NCI-H2081 (cell line): ENCODE results near the gene TIMM44.
A peak's percentile ranks its signal among the peaks of the same experiment; 100 is the strongest.
"Not testable (repeated sequence)": the region's sequence is repeated elsewhere in the genome, so short reads cannot be mapped to it uniquely, and the experiment has no call there.

Source experiments
- DNase-seq, 2 experiments: peaks; one replicate each; lab custom pipeline; 2025; lab: John Stamatoyannopoulos, UW

The TIMM44 gene

GRCh38 chr19:7944177-7944761, 803 bp upstream of the TIMM44 start:
- peak; percentile 75 to 81 for DNase-seq

- DNase-seq: no peak
Measured at GRCh38 chr19:7942981-7943443, 454 bp downstream of the TIMM44 start.

DNA sequence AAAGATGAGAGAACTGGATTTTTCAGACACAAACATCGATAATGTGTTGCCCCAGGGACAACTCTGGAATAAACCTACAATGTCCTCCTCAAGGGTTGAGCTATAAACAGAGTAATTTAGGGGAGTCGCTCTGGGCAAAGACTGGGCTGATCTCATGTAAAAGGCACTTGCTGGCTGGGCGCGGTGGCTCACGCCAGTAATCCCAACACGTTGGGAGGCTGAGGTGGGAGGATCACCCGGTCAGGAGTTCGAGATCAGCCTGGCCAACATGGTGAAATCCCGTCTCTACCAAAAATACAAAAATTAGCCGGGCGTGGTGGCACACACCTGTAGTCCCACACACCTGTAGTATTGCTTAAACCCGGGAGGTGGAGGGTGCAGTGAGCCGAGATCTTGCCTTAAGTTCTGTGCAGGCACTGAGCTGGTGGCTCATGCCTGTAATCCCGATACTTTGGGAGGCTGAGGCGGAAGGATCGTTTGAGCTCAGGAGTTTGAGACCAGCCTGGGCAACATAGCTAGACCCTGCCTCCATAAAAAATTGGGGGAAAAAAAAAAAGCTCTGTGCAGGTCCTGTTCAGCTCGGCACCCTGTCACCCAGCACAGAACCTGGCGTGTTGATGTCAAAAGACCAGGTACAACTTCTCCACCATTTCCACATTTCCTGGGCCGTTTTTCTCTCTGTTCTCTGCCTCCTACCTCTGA, 1.4 kb downstream of the TIMM44 start:
- no peak for DNase-seq

DNA sequence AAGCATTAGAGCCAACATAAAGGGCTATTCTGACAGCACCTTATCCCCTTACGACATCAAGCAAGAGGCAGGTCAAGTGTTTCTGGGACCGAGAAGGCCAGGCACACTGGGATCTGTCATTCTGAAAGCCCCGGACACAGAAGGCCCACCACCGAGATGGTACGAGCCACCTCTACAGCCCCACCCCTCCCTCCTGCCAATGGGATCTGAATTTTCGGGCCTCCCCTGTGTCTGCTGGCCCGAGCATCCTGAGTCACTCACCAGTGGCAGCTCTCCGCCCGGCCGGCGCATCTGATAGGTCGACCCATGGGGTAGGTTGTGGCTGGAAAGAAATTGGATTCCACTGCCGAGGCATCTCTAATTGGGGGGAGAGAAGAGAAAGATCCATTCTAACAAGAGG, 2.6 kb downstream of the TIMM44 start:
- no peak for DNase-seq

DNA sequence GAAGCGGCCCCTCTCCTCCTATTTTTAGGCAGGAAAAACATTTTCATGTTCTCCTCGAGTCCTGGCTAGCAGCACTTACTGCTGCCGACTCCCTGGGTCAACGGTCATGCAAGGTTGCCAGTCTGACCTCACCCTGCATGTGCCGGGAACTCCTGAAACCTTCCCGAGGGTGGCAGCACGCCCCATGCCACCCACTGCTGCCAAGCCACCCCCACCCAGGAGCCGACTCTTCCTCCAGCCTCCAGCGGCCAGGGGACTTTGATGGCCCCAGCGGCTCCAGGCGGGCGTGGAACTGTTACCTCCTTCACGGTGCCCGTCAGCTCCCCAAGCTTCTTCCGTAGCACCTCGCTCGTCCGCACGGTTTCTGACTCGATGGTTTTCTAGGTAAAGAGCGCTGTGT, 8.7 kb downstream of the TIMM44 start:
- DNase-seq: no peak

DNA sequence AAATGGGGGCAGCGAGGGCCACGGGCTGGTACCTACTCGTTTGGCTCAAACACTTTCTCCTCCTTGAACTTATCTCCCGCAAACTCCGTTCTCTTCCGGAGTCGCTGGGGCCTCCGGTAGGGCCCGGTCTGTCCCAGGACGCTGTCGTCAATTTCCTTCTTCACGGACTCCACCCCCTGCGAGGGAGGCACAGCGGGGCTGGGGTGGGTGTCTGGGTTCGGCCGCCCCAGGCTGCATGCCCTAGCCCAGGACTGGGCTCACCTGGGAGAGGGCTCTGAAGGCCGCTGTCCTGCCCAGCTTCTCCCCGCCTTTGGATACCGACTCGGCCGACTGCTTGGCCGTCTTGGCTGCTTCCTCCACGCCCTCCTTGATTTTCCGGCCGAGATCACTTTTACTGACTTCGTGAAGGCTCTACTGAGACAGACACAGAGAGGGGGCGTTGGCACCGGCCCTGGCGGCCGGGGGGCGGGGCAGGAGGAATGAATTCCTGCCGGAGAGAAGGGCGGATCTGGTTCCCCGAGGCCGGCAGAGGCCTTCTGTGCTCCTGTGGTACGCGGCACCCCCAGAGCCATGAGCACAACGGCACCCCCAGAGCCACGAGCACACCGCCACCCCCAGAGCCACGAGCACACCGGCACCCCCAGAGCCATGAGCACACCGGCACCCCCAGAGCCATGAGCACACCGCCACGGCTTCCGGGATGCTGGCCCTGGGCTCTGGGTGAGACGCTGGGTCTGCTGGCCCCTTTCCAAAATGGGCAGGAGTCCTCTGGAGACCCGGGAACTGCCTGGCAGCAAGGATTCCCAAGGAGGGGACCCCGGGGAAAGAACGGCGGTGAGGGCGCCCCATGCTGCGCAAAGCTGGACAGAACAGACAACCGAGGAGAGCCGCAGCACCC, 9.4 kb downstream of the TIMM44 start:
- no peak for DNase-seq

DNA sequence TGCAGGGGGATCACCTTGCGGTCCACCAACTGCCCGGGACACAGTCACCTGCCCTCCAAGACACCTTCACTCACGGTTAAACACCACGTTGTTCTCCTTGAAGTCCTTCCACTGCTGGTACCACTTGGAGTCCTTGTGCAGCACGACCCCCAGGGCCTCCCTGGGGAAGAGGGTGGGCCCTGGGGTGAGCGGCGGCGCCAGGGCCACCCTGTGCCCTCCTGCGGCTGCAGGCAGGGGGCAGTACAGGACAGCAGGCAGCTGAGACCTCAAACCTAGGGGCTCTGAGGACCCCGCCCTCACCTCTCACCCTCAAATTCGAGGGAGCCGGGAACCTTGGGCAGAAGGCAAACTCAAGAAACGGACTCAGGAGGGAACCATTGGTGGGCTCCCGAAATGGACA, 10.1 kb downstream of the TIMM44 start:
- no peak for DNase-seq

DNA sequence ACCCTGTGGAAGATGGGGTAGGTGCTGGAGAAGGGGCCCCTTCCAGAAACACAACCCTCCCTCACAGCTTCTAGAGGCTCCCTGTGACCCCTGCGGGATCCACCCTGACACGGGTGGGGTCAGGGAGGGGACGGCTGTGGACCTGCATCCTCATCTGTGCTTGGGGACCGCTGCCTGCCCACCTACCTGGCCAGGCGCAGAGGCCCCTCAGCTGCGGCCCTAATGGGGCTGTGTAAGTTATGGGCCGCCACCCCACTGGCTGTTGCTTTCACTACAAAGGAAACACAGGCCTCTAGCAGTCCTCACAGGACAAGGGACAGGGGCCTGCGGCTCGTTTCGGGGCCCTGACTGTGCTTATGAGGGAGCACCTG, 10.6 kb downstream of the TIMM44 start:
- no peak for DNase-seq

DNA sequence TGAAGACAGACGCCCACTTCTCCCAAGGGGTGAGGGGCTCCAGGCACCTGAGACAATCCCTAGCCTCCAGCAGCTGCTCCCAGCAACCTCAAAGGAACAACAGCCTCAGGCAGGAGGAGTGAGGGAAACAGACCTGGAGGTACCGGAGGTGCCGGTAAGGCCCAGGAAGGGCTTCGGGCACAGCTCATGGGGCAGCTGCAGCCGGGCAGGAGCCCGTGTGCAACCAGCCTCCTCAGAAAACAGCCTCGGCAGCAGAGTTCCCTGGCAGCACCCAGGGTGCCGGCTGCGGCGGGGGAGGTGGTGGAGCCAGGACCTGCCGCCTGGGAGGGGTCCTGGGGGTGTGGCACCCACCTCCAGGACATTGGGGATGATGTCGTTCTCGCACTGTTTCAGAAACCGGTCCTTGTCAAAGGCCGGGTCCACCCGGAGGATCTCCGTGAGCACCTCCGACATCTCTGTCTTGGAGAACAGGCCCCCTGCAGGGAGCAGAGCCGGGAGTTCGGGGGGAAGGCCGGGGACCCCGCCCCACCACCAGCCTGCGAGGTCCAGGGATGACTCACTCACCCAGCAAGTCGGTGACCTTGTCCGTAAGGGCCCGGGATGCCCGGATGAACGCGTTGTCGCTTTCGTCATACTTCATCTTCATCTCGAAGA, 11.1 kb downstream of the TIMM44 start:
- no peak for DNase-seq

DNA sequence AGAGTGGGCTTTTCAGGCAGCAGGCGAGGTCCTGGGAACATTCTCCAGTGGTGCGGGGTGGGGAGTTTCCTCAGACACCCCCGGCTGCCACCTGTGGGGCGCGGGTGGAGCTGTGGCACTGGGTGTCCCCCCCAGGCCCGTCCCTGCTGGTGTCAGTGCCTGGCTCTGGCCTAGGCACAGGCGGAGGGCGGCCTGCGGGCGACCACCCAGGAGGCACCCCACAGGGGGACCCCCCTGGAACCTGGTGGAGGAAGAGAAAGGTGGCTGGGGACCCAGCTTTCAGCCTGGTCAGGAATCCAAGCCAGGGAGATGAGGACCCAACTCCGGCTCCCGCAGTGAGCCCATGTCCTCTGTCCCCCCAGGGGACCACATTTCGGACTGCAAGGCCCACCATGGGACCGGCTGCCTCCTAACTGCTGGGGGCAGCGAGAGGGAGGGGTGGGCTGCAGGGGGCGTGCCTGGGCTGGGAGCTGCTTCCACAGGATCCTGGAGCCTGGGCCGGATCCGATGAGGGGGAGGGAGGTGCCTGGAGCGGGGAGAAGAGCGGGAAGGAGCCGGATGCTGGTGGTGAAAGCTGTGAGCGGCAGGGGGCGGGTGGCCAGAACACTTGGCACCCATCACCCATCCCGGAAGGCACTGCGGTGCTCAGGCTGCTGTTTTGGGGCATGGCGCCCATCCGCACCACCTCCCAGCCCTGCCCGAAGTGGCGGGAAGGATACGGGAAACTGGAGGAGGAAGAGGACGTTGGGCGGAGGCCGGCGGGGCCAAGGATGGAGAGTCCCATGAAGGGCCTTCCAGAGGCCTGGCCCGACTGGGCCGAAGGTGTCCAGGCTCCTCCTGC, 12.0 kb downstream of the TIMM44 start:
- no peak for DNase-seq

- DNase-seq: no peak
Measured at GRCh38 chr19:7930765-7931164, 12.7 kb downstream of the TIMM44 start.

- not testable (repeated sequence) for DNase-seq
Measured at GRCh38 chr19:7930030-7930429, 13.4 kb downstream of the TIMM44 start.

DNA sequence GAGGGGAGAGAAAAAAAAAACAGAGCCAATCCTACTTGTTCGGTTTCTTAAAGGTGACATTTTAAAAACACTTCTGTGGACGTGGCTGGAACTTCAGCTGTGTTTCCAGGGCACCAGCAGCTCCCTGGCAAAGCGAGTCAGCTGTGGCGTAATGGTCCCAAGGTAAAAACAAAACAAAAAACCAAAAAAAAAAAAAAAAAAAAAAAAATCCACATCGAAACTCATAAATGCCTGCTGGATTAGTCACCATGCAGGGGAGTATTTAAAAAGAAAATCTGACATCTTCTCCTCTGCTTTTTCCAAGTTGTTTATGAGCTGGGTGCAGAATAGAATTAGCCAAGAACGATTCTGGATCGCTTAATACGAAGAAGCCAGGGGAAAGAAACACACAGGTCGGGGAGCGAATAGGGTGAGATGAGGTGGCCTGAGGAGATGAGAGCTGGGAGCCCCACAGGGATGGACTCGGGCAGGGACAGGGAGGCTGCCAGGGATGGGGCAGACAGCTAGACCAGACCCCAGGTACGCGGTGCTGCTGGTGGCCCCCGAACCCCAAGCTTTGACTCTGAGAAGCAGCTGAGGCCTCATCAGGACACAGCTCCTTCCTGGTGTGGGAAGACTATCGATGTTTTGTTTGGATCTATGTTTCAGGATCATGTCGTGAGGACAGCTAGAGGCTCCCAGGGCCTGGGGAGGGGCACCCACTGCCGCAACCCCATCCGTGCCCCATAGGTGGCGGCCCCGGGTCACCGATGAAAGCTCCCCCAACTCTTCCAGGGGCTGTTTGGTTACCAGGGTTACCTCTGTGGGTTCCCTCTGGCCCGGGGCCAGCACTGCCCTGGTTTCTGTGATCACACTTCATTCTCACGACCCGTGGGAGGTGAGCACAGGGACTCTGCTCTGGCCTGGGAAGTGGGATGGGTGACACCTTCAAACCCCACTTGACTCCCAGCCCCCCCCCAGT, 14.4 kb downstream of the TIMM44 start:
- DNase-seq: no peak

DNA sequence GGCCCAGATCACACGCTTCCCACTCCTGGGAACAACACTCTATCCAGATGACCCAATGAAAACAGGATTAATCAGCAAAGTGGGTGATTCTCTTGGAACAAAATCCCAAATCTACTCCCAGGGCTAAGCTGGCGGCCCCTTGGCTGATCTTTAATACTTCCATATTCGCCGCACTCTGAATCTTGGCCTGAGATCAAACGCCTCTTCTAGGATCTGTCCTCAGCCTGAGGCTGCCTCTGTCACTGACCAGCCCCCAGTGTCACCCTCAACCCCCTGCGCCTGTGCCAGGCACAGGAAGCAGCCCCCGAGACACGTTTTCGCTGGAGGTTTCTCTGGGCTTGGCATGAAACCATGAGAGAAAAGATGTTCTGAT, 15.1 kb downstream of the TIMM44 start:
- no peak for DNase-seq

DNA sequence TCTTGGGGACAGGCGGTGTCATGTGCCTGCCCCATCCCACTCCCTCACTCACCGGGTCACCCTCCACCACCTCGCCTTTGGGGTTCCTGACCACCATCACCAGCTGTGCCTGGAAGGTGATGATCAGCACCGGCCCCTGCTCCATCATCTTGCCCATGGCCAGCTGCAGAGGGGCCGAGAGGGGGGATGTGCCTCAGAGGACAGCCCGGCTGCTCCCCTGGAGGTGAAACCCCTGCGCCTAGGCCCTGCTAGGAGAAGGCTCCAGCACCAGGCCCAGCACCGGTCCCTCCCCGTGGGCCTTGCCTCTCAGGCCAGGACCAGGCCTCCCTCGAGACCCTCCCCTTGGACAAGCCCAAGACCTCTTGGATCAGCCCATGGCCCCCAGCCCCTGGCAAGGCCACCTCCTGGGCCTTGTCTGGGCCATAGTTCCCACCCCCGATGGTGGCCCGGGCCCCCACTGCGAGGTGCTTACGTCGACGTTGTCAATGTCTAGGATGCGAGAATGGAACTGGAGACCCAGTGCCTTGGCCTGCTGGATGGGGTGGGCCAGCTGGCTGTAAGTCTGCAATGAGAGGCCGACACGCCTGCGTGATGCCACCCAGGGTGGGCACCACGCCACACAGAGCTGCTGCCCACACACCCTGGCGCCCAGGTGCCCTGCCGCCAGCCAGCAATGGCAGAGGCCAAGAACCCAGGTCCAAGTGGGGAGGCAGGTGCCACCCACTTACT, 15.7 kb downstream of the TIMM44 start:
- DNase-seq: no peak

GRCh38 chr19:7926727-7927604, 16.5 kb downstream of the TIMM44 start:
- no peak for DNase-seq

GRCh38 chr19:7926021-7926726, 17.3 kb downstream of the TIMM44 start, which contains the start of gene CTXN1:
Gene CTXN1 (minus strand): TSS chr19:7926135. CDS start chr19:7925538, 597 bp downstream.
- peak; percentile 45 to 48 for DNase-seq
